Measurements from ENCODE around the gene PLPPR5.
"Not testable (repeated sequence)": the region's sequence is repeated elsewhere in the genome, so short reads cannot be mapped to it uniquely, and the experiment has no call there.

DNA sequence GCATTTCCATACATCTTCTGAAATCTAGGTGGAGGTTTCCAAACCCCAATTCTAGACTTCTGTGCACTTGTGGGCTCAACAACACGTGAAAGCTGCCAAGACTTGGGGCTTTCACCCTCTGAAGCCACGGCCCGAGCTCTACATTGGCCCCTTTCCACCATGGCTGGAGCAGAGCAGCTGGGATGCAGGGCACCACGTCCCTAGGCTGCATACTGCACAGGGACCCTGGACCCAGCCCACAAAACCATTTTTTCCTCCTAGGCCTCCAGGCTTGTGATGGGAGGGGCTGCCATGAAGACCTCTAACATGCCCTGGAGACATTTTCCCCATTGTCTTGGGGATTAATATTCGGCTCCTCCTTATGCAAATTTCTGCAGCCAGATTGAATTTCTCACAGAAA, 32.1 kb upstream of the PLPPR5 start:
- TF ChIP-seq, protein P1, sequence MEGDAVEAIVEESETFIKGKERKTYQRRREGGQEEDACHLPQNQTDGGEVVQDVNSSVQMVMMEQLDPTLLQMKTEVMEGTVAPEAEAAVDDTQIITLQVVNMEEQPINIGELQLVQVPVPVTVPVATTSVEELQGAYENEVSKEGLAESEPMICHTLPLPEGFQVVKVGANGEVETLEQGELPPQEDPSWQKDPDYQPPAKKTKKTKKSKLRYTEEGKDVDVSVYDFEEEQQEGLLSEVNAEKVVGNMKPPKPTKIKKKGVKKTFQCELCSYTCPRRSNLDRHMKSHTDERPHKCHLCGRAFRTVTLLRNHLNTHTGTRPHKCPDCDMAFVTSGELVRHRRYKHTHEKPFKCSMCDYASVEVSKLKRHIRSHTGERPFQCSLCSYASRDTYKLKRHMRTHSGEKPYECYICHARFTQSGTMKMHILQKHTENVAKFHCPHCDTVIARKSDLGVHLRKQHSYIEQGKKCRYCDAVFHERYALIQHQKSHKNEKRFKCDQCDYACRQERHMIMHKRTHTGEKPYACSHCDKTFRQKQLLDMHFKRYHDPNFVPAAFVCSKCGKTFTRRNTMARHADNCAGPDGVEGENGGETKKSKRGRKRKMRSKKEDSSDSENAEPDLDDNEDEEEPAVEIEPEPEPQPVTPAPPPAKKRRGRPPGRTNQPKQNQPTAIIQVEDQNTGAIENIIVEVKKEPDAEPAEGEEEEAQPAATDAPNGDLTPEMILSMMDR (IDR thresholded peaks at IDR 0.05): not testable (repeated sequence)
- TF ChIP-seq POLR2A (IDR thresholded peaks at IDR 0.05): not testable (repeated sequence)
